Measurements from ENCODE around the gene AGBL4.

The AGBL4 gene

GRCh38 chr1:48844187-48844586 is 1179.6 kb downstream of the AGBL4 start:
- H3K36me3 ChIP-seq (ENCODE audit: insufficient read depth, low read length): no peaks in the 10 kb centered on the region
- no peaks in the 10 kb centered on the region for H3K79me2 ChIP-seq (ENCODE audit: insufficient read depth, low read length)
- no peak overlapping the region for H3K4me2 ChIP-seq (ENCODE audit: insufficient read depth, low read length)
- no peaks in the 10 kb centered on the region for H3K9me3 ChIP-seq (ENCODE audit: insufficient read depth, low read length, severe bottlenecking)
- H3K4me1 ChIP-seq (ENCODE audit: insufficient read depth, low read length): no peaks in the 10 kb centered on the region
- H3K27ac ChIP-seq (ENCODE audit: low read length): no peak overlapping the region
- no peak overlapping the region for H2AFZ ChIP-seq (ENCODE audit: low read depth, low read length)
- H3K4me3 ChIP-seq (ENCODE audit: low read depth in 1 of 2, low read length in 2 of 2): no peak overlapping the region
- DNase-seq (no peak), ATAC-seq (ENCODE audit: insufficient read depth, low read depth) (no peak)
- TF ChIP-seq CTCF (IDR thresholded peaks at IDR 0.05; ENCODE audit: borderline replicate concordance, extremely low read depth, low read length, poor library complexity, severe bottlenecking) (no peak), EZH2 (IDR thresholded peaks at IDR 0.05; ENCODE audit: borderline replicate concordance, low read depth, low read length, severe bottlenecking) (no peak)
- H3K9ac ChIP-seq (ENCODE audit: low read depth, low read length): no peak overlapping the region
- H3K27me3 ChIP-seq (ENCODE audit: insufficient read depth, low read length, poor library complexity): no peaks in the 10 kb centered on the region
- H4K20me1 ChIP-seq (ENCODE audit: insufficient read depth, low read length): no peaks in the 10 kb centered on the region

GRCh38 chr1:48841966-48842365 is 1181.8 kb downstream of the AGBL4 start:
- H3K4me2 ChIP-seq (ENCODE audit: insufficient read depth, low read length): no peak overlapping the region
- no peak overlapping the region for H3K9ac ChIP-seq (ENCODE audit: low read depth, low read length)
- H3K4me3 ChIP-seq (ENCODE audit: low read depth in 1 of 2, low read length in 2 of 2): no peak overlapping the region
- no peaks in the 10 kb centered on the region for H4K20me1 ChIP-seq (ENCODE audit: insufficient read depth, low read length)
- no peak overlapping the region for H2AFZ ChIP-seq (ENCODE audit: low read depth, low read length)
- no peaks in the 10 kb centered on the region for H3K36me3 ChIP-seq (ENCODE audit: insufficient read depth, low read length)
- ATAC-seq (ENCODE audit: insufficient read depth, low read depth) (no peak), DNase-seq (no peak)
- no peak overlapping the region for H3K27ac ChIP-seq (ENCODE audit: low read length)
- H3K27me3 ChIP-seq (ENCODE audit: insufficient read depth, low read length, poor library complexity): no peaks in the 10 kb centered on the region
- TF ChIP-seq CTCF (IDR thresholded peaks at IDR 0.05; ENCODE audit: borderline replicate concordance, extremely low read depth, low read length, poor library complexity, severe bottlenecking) (no peak), EZH2 (IDR thresholded peaks at IDR 0.05; ENCODE audit: borderline replicate concordance, low read depth, low read length, severe bottlenecking) (no peak)
- H3K79me2 ChIP-seq (ENCODE audit: insufficient read depth, low read length): no peaks in the 10 kb centered on the region
- H3K4me1 ChIP-seq (ENCODE audit: insufficient read depth, low read length): no peaks in the 10 kb centered on the region
- H3K9me3 ChIP-seq (ENCODE audit: insufficient read depth, low read length, severe bottlenecking): no peaks in the 10 kb centered on the region

- ATAC-seq (ENCODE audit: insufficient read depth, low read depth): no peak
- no peak for DNase-seq
- H3K27ac ChIP-seq (ENCODE audit: low read length): no peak overlapping the region
- no peaks in the 10 kb centered on the region for H3K4me1 ChIP-seq (ENCODE audit: insufficient read depth, low read length)
- no peaks in the 10 kb centered on the region for H3K9me3 ChIP-seq (ENCODE audit: insufficient read depth, low read length, severe bottlenecking)
- no peak overlapping the region for H2AFZ ChIP-seq (ENCODE audit: low read depth, low read length)
- H3K36me3 ChIP-seq (ENCODE audit: insufficient read depth, low read length): no peaks in the 10 kb centered on the region
- no peaks in the 10 kb centered on the region for H3K27me3 ChIP-seq (ENCODE audit: insufficient read depth, low read length, poor library complexity)
- TF ChIP-seq EZH2 (IDR thresholded peaks at IDR 0.05; ENCODE audit: borderline replicate concordance, low read depth, low read length, severe bottlenecking) (no peak), CTCF (IDR thresholded peaks at IDR 0.05; ENCODE audit: borderline replicate concordance, extremely low read depth, low read length, poor library complexity, severe bottlenecking) (no peak)
- H3K79me2 ChIP-seq (ENCODE audit: insufficient read depth, low read length): no peaks in the 10 kb centered on the region
- H3K9ac ChIP-seq (ENCODE audit: low read depth, low read length): no peak overlapping the region
- H3K4me2 ChIP-seq (ENCODE audit: insufficient read depth, low read length): no peak overlapping the region
- no peak overlapping the region for H3K4me3 ChIP-seq (ENCODE audit: low read depth in 1 of 2, low read length in 2 of 2)
- H4K20me1 ChIP-seq (ENCODE audit: insufficient read depth, low read length): no peaks in the 10 kb centered on the region
Observed at GRCh38 chr1:48841461-48841860, 1182.3 kb downstream of the AGBL4 start.
